Astrocyte of the cerebellum (primary cell): Measurements from ENCODE around the gene TBCCD1.

Experiments used
- DNase-seq: peaks from one replicate; pipeline ENCODE4 v3.0.0-alpha.2; 2011; ENCODE audit warnings: low read depth
- H3K4me3 ChIP-seq: 2 replicates; pipeline ENCODE4 v1.5.1; 2011; ENCODE audit warnings: mild to moderate bottlenecking, low read depth, low read length, moderate library complexity
- in situ Hi-C: cut with HindIII; loops from 2 replicates; pipeline ENCODE4 v1.10.0; 2017; ENCODE audit warnings: low sequenced_read_pairs
- TF ChIP-seq, protein P1 (sequence below): IDR thresholded peaks from 2 replicates; pipeline ENCODE4 v1.5.1; 2012; ENCODE audit warnings: low read length, low read depth, moderate library complexity, mild to moderate bottlenecking; ENCODE audit errors: missing control alignments

TBCCD1 gene

DNA sequence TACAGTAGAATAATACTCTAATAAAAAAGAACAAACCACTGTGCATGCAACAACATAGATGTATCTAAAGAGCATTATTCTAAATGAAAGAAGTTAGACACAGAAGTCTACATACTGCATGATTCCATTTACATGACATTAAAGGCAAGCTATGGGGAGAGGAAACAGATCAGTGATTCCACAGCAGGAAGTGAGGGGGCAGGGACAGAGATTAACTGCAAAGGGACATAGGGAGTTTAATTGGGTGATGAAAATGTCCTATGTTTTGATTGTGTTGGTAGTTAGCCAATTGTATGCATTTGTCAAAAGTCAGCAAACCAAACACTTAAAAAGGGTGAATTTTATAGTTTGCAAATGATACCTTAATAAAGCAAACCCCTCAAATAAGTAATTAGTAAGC, 36.7 kb downstream of the TBCCD1 start:
- in situ Hi-C loops, result loop anchor here (25.0 kb wide), 1 partner anchor 543 kb away; no protein-coding TSS in a partner anchor
- H3K4me3 ChIP-seq, result no peak overlapping the region
- DNase-seq, result no peak
- TF ChIP-seq, protein P1, sequence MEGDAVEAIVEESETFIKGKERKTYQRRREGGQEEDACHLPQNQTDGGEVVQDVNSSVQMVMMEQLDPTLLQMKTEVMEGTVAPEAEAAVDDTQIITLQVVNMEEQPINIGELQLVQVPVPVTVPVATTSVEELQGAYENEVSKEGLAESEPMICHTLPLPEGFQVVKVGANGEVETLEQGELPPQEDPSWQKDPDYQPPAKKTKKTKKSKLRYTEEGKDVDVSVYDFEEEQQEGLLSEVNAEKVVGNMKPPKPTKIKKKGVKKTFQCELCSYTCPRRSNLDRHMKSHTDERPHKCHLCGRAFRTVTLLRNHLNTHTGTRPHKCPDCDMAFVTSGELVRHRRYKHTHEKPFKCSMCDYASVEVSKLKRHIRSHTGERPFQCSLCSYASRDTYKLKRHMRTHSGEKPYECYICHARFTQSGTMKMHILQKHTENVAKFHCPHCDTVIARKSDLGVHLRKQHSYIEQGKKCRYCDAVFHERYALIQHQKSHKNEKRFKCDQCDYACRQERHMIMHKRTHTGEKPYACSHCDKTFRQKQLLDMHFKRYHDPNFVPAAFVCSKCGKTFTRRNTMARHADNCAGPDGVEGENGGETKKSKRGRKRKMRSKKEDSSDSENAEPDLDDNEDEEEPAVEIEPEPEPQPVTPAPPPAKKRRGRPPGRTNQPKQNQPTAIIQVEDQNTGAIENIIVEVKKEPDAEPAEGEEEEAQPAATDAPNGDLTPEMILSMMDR, result no peak

DNA sequence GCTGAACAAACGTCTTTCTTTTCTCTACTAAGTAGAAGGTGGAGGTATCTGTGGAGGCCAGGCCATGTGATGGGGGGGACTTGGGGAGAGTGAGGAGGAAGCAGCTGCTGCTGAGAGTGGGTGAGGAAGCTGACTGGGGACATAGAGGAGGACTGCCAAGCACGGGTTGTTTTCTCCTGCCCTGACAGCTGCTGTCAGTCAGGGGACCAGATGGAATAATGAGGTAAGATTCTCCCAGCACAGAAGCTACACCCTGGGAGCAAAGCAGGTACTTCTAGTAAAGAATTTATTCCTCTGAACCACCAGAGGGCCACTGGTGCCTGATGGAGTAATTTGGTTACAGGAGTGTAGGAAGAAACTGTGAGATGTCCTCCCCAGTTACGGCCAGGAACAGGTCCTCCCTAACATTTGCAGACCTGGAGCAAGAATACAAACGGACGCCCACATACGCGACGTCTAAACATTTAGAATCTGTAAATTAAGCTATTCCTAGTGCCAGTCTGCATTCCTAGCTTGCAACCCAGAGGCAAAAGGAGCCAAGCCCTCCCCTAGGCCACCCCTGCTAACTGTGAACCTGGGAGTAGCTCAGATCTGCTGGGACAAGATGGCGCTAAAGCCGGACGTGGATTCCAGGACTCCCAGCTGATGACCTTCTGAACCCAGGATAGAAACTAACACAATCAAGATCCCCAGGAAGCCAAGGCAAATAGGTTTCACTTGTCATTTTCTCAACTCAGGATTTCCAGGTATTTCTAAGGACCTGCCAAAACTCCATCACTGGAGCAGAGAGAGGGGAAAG, 37.7 kb downstream of the TBCCD1 start:
- H3K4me3 ChIP-seq, result no peak overlapping the region
- in situ Hi-C loops, result loop anchor here (25.0 kb wide), 1 partner anchor 542 kb away; no protein-coding TSS in a partner anchor
- TF ChIP-seq, protein P1, result no peak
- DNase-seq, result no peak

DNA sequence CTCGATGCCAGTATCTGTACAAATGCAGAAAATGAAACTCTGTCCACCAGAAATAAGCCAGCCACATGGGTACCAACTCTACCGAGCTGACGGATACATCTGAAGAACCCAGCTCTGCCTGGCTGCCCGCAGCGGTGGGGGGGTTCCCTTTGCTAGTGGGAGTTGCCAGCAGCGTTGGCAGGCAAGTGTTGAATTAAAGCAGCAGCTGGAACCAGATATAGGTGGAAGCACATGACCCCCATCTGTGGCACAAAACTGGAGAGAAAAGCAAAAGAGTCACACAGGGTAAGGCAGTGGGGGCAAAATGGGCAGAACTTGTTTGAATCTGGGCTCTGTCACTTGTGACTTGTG, 40.9 kb downstream of the TBCCD1 start:
- H3K4me3 ChIP-seq, result no peak overlapping the region
- in situ Hi-C loops, result loop anchor here (25.0 kb wide), 1 partner anchor 539 kb away; no protein-coding TSS in a partner anchor
- TF ChIP-seq, protein P1, result no peak
- DNase-seq, result no peak

DNA sequence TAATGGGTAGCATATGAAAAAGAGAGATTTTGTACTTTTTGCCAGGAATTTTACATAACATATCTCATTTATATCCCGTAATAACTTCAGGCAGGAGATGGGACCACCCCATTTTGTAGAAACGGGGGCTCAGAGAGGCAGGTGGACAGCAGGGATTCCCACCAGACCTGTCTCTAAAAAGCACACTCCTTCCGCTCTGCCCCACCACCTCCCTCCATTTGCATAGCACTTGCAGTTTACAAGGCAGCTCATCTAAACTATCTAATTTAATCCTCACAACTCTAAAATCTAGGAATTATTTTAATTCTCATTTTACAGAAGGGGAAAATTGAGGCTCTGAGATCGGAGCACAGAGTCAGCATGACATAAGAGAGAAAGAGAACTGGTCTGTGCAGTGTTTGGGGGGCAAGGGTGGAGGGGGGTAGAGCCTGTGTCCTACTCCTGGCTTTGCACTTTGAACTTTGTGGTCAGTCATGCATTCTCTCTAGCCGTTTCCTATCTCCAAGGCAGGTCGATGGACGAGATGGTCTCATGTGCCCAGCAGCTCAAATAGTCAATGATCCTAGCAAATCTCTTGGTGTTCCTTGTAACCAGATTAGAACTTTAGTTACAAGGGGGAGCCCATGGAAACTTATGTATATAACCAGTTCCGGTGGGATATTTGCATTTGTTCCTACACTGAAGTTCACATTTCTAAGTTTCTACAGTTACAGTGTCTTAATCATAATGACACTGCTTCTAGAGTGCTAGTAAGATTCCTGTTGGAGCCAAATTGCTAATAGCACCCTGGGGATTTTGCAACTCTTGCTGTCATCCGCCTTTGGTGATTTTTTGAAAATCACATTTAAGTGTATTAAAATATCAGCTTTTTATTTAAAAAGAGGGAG, 41.5 kb downstream of the TBCCD1 start:
- TF ChIP-seq, protein P1, result no peak
- no peak overlapping the region for H3K4me3 ChIP-seq
- in situ Hi-C loops, result loop anchor here (25.0 kb wide), 1 partner anchor 538 kb away; no protein-coding TSS in a partner anchor
- no peak for DNase-seq

DNA sequence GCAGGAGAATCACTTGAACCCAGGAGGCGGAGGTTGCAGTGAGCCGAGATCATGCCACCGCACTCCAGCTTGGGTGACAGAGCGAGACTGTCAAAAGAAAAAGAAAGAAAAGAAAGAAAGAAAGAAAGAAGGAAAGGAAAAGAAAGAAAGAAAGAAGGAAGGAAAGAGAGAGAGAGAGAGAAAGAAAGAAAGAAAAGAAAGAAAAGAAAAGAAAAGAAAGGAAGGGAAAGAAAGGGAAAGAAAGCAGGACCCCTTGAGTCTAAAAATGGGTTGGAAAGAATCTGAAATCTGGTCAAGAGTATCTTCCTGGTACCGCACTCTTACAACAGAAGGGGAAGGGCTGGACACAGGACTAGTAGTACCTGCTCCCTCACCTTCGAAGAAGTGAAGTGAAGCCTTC, 42.5 kb downstream of the TBCCD1 start:
- H3K4me3 ChIP-seq, result no peak overlapping the region
- no peak for DNase-seq
- TF ChIP-seq, protein P1, result no peak
- in situ Hi-C loops, result loop anchor here (25.0 kb wide), 1 partner anchor 537 kb away; no protein-coding TSS in a partner anchor

DNA sequence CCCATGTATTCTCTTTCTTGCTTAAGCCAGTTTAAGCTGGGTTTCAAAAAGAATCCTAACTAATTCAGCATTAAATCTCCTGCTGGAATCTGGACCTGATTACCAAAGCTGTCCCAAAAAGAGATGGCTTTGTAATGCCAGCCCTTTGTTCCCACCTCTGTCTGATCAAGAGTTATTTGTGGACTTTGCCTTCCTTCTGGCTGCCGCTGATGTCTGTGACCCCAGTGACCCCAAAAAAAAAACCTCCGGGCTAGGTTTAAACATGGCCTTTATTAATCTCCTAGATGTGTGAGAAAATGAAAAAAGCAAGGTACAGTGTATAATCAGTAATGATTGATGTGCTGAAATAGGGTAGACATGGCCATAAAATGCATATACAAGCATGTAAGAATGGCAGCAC, 43.7 kb downstream of the TBCCD1 start:
- H3K4me3 ChIP-seq, result no peak overlapping the region
- in situ Hi-C loops, result no loop called here
- DNase-seq, result no peak
- TF ChIP-seq, protein P1, result no peak
